AG20443 (cell line): ENCODE results near the gene MSANTD2.

Experiments used
- DNase-seq: peaks from one replicate; pipeline ENCODE4 v3.0.0; 2012; ENCODE audit warnings: low spot score, mixed read lengths

Gene MSANTD2

DNA sequence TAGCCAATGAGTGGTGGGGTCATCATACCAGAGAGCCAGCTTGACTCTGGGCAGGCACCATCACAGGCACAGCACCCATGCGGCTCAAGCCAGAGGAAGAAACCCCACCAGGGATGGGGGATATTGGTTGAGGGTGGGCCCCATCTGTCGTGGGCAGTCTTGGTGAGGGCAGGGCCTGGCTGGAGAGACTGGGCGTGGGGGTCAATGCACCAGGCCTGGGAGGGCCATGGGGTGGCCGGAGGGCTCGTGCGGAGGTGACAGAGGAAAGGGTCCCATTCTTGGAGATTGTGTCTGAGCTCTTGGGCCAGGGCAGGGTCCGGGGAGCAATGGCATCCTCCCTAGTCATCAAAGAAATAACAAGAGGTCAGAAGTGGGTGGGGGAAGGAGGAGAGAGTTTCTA is 46.6 kb downstream of the MSANTD2 start:
- DNase-seq, result no peak

DNA sequence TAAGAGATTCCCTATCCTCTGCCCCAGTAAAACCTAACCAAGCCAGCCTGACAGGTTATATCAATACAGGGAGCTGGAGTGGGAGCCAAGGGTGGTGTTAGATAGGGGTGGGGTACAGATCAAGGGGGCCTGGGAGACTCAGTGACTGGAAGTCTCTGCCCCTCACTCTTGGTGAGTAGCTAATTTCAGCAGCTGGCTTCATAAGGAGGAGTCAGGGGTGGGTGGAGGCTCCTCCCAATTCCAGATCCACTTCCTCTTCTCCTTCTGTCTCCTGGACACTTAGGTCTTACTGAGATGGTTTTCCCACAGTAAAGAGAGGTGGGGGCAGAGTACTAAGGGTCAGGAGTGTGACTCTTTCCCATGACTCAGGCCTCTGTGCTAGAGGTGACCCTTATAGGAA is 47.0 kb downstream of the MSANTD2 start:
- no peak for DNase-seq

DNA sequence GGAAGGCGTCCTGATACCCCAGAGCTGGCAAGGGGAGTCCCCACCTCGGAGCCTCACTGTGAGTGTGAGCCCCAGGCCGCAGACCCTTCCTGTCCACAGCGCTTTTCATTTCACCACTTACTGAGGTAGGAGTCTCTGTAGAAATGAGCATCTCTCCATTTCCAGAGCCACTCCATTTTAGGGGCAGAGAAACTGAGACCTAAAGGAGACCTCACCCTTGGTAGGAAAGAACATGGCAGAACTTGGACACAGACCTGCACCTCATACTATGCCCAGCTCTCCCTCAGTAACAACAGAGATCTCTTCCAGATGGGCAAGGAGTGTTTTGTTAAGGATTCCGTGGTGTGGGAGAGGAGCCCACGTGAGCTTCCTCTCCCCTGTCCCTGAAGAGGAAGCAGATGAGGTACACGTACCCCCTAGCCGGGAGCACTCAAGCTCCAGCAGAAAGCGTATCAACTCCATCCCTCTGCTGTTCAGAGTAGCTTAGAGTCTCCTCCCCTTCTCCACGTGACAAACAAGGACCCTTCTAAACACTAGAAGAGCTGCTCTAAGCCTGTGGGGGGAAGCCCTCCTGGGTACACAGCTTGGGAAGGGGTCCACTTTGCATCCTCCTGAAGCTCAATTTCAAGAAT is 47.6 kb downstream of the MSANTD2 start:
- DNase-seq, result no peak

DNA sequence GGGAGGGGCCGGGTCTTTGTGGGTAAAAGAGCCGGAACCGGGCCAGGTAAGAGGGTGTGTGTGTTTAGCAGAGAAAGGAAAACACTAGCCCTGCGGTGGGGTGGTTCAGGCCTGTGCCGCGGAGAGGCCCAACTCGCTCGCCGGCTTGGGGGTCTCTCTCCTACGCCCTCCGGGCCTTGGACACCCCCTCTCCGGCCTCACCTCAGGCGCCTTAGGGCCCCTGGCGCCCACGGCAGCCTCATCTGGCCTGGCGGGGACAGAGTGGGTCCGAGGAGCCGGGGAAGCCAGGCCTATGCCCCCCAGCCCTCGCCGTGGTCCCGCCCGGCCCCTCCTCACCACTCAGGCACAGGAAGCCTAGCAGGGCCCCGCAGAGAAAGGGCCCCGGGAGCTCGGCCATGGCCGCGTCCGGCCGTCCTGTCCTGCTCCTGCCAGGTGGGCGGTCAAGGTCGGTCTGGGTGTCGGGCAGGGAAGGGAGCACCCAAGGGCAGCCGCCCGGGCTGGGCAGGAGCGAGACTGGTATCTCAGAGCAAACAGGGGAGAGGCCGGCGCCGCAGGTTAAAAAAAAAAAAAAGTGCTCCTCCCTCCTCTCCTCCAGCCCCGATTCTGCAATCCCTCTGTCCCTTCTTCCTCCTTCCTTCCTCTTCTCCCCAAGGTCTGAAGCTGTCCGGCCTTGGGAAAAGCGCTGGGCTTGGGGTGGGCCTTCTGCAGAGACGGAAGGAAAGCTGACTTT is 48.3 kb downstream of the MSANTD2 start, which contains the start of gene VSIG2:
VSIG2 (minus strand) TSS at position 515 of the 730 bp plus-strand sequence; CDS start at position 397, 118 bp downstream.
- no peak for DNase-seq

DNA sequence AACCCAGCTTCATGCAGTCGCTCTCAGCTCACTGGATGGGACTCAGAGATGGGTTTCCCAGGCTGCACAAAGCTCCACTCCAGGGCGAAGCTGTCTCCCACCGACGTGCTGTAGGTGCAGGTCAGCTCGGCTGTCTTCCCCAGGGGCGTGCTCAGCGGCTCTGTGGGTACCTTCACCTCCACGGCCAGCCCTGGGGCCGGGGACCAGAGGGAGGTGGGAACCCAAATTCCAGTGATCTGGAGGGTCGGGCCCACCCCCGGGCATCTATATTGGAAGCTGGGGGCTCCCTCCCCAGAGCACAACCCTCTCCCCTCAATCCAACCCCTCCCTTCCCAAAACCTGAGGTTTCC is 48.8 kb downstream of the MSANTD2 start:
- DNase-seq, result no peak

DNA sequence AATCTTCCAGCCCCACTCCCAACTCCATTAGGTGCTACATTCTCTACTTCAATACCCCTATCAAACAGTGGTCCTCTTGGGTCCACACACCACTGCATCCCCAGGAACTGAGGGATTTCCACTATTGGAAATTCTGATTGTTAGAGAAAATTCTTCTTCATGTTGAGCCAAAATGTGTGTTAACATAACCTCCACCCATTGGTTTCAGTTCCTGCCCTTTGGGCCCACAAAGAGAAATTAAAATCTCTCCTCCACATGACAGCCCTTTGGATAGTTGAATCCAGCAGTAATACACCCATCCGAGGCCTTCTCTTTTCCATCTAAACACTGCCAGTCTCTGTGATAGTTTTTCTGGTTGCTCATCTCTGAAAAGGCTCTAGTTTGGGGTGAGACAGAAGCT is 50.3 kb downstream of the MSANTD2 start:
- no peak for DNase-seq

DNA sequence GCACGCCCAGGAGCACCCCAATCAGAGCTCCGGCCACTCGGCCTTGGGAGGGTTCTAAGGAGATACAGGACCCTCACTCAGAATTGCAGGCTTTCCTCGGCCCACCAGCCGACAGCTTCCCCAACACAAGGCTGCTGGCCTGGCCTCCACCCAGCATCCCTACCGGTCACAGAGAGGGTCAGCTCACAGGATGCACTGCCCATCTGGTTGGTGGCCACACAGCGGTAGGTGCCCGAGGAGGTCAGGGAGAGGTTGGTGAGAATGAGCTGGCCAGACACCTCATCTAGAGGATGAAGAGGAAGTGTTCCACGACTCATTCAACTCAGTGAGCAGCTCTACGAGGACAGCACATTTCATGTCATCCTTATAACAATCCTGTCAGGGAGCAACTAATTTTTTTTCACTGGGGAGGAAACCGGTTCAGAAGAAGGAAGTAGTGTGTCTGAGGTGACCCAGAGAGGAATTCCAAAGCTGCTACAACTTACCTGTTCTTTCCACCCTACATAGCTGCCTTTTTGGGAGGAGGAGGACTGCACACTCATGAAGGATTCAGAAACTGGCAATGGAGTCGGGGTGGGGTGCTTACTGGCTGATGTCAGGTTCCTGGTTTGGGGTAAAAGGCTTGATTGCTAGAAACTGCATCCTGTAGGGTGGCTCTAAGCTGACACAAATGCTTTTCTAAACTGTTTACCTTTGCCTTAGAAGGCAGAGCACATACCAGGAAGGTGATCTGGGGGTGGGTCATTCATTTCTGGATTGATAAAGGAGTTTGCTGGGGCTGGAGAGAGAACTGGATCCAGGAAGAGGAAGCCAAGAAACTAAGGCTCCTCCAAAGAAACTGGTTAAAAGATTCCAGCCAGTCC is 51.5 kb downstream of the MSANTD2 start:
- DNase-seq, result no peak

DNA sequence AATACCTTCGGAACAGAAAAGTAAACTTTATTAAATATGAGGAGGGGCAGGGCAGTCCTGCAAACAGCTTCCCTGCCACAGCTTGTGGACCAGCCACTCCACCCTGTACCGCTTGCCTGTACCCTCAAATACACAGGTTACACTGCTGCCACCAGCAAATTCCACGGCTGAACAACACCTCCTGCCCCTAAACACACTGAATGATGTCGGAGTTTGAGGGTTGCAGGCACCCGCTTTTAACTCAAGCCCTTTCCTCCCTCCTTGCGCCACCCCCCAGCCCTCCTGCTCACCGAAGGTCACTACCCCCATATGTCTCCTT is 52.1 kb downstream of the MSANTD2 start:
- no peak for DNase-seq

DNA sequence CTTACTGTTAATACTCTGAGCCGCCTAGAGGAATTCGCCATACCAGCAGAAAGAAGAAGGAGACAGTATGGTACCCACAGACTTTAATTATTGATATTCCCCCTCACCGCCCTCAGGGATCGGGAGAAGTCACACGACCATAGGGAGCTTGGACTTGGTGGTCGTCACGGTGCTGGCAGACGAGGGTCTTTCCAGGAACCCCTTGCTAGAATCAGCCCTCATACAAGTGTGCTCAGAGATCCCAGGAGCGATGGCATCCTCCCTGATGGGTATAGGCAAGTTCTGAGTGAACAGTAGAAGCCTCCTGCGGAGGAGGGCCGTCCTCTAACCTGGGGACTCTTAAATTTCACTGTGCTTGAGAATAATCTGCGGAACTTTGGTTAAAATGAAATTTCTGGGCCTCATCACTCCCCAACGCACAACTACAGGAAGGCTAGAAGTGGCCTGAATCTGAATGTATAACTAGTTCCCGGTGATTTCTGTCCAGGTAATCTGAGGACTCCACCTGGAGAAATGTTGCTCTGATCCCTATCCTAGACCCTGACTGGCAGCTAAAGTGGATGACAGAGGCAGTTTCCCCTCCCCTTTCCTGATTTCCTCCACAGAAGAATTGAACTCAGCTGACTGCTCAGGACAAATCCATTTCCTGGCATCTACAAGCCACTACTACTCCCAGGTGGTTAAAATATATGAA is 52.7 kb downstream of the MSANTD2 start:
- DNase-seq, result no peak

DNA sequence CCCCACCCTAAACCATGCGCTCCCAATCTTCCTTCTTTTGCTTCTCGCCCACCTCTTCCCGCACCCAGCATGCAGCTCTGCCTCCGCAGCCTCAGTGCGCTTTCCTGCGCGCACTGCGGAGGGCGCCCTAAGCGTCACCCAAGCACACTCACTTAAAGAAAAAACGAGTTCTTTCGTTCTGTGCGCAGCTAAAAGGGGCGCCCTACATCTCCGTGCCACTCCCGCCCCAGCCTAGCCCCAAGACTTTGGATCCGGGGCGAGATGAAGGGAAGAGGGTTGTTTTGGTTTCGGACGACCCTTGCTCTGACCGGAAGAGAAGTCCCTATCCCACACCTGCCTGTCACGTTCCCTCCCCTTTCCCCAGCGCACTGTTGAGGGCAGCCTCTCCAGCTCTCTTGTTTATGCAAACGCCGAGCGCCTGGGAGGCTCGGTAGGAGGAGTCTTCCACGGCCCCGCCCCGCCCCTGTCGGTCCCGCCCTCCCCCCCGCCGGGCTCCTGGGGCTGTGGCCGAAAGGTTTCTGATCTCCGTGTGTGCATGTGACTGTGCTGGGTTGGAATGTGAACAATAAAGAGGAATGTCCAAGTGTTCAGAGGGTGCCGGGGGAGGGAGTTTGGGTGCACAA is 53.5 kb downstream of the MSANTD2 start:
- DNase-seq, result peak; percentile 92

DNA sequence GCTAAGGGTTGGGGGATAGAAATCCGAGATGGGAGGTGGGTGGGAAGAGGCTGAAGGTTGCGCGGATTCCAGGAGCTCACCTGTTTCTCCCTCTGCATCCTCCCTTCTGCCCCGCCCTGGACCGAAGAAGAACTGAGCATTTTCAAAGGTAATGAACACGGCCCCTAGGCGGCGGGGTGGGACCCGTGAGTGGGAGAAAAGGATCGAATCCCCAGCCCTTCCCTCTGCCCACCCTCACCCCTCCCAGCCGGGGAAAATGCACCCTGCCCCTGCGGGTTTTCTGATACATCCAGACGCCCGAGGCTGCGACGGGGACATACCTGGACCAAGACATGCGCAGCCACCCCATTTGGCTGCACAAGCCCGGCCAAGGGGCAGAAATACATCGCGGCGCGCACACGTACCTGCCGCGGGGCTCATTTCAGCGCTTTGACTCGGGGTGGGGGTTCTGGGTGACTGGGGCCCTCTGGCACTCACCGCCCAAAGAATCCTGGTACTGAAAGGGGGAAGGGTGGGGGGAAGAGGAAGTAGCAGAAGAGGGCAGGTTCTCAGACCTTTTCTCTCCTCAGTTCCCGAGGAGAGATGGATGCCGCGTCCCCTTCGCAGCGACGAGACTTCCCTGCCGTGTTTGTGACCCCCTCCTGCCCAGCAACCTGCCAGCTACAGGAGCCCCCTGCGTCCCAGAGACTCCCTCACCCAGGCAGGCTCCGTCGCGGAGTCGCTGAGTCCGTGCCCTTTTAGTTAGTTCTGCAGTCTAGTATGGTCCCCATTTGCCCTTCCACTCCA is 54.2 kb downstream of the MSANTD2 start:
- peak; percentile 15 for DNase-seq

DNA sequence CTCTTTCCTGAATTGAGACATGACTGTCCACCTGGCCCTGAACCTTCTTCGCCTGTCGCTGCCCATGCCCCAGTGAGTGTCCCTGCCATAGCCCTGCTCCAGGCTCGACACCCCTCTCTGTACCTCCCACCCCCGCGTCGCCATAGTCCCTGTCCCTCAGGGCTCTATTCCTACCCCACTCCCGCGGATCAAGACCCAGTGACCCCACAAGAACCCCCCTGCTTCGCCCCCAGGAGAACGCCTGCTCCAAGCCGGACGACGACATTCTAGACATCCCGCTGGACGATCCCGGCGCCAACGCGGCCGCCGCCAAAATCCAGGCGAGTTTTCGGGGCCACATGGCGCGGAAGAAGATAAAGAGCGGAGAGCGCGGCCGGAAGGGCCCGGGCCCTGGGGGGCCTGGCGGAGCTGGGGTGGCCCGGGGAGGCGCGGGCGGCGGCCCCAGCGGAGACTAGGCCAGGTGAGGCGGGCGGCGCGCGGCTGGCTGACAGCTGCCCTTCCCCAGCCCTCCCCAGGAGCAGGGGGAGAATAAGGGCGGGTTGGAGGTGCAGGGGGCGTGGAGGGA is 54.9 kb downstream of the MSANTD2 start:
- no peak for DNase-seq

DNA sequence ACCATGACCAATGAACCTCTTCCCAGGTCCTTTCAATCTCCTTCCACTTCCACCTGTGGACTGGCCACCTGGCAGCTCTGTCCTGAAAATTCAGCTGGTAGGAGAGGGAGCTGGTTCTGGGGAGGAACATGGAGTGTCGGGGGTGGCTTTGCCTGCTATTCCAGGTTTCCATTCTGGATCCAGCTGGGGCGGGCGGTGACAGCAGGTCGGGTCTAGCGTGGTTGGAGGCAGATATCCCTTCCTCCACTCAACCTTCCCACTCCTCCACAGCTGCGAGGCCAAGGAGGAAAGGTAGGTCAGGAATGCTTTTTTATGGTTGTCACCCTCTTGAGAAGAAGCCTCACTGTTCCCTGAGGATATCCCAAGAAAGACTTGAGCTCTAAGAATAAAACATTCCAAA is 57.2 kb downstream of the MSANTD2 start:
- no peak for DNase-seq

DNA sequence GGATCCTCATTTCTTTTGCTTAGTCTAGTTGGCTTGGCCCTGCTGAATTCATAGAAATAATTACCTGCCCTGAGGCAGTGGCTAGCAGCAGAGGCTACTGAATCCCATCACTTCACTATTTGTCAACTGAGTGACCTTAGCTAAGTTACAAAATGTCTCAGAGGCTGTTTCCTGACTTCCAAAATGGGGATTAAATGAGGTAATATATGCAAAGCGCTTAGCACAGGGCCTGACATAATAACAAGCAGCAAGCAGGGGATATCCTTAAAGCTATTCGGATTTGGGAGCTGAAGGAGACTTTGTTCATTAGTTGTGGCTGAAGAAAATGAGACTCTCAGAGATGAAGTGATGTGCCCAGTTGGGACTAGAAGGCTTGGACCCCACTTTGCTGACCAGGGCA is 57.7 kb downstream of the MSANTD2 start:
- DNase-seq, result no peak

DNA sequence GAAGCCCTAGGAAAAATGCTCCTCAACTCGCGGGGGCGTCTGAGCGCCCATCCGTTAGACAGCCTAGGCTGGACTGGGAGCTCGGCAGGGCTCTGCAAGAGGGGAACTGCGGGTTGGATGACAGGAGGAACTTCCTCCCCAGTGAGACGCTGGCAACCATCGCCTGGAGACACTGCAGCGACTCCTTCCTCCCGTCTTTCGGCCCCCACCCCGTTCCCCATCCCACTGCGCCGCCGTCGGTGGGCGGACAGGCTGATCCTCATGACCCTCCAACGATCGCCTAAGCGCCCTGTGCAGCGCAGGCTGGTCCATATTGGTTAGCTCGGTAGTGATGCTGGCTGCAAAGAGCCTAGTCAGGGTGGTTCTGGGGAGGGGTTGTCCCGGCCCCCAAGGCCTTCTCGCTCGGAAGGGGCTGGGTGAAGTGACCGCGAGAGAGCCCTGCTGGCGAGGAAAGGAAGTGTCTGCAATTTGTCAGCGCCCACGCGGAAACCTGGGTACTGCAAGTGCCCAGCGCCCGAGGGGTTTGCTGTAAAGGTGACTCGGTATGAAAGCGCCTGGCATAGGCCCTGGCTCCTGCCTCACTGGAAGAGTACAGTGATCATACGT is 59.8 kb downstream of the MSANTD2 start:
- no peak for DNase-seq

DNA sequence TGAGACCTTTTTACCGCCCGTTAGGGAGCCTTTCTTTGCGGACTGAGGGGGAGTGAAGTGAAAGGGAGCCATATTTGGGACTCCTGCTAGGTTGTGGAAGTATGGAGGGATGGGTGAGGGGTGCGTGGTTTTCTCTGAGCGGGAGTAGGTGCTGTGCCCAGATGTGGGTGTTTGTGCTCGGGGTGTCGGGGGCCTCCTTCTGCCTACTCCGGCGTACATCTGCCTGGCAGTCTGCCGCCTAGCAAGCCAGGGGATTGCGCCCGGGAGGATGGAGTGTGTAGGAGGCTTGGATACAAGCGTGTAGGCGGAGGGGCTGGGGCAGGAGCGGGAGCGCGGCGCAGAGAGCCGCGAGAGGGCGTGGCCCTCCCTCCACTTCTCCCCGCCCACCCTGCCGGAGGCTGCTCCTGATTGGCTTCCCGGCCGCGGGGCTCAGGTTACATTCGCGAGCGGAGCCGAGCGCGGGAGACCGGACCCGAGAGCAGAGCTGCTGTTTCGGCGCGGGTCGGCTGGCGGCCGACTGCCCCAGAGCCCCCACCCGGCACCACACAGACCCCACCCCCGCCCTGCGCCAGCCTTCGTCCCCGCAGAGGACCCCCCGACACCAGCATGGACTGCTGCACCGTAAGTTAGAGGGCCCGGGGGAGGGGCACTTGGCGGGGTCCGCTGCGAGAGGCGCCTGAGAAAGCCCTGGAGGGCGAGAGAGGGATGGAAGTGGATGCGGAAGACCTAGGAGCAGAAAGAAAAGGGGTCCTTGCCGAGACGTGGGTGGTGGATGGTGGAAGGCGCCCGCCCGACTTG is 60.5 kb downstream of the MSANTD2 start, which contains the start of gene NRGN:
NRGN (plus strand) TSS at position 464 of the 798 bp plus-strand sequence; CDS start at position 607, 143 bp downstream.
- peak; percentile 98 for DNase-seq

DNA sequence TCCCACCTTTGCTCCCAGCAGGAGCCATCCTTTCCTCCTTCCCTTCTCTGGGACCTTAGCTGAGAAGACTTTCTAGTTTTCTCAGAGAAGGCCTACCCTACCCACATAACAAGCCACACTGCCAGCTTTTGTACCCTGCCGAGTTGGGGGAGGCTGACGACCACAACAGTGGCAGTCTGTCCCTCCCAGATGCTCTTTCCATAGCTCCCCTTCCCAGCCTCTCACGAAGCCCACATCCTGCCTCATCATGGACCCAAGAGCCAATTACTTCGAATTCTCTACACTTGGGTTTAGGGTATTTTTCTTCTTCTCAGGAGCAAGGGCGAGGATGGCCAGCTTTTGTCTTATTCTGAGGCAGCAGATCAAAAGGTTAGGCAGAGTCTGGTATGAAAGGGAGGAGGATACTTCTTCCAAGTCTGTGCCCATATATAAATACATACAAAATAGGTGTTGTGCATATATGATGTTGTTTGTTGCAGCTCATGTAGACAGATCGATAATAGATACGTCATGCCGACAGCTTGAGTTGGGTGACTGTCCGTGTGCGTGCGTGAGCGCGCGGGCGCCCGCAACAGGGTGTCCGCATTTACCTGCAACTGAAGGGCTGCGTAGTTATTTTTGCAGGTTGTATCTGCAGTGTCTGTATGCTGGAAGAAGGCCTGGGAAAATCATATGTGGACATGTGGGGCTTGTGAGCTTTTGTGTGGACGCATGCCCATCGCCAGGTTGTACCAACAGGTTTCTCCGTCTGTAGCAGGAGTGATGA is 61.3 kb downstream of the MSANTD2 start:
- no peak for DNase-seq

DNA sequence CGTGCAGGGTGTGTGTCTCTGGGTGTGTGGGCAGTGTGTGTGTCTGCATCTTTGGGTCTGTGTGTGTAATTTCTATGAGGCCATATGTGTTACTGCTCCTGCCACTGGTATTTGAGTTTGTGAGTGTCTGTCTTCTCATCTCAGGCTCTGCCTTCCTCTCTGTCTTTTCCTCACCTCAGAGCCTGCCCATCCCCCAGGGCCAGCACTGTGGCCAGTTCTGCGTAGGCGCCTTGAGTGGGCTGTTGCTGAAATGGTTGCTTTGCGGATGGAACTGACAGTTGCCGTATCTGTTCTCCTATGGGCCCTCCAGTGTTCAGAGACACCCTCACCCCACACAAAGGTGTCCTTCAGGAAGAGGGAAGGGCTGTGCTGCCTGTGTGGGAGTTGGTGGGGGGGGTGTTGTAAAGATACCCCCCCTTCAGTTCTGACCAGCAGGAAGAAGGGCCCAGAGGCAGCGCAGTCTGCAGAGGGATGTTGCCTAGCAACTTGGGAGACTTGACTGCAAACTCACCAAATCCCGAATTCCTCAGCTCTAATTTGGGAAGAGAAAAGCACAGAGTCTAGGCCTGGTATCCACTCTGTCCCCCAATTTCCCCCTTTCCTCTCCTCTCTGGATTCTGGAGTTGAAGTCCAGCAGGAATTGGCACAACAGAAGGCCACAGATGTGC is 62.4 kb downstream of the MSANTD2 start:
- DNase-seq, result no peak
